Measurements from ENCODE around the gene ALDH1L2. TPM values are rescaled to one million over a fixed set of nuclear protein-coding genes. Genes with fewer than 3 reads are reported as not detected.
A peak's percentile ranks its signal among the peaks of the same experiment; 100 is the strongest.

The ALDH1L2 gene
- total RNA-seq, 1 experiment from 2014 or later = not detected

DNA sequence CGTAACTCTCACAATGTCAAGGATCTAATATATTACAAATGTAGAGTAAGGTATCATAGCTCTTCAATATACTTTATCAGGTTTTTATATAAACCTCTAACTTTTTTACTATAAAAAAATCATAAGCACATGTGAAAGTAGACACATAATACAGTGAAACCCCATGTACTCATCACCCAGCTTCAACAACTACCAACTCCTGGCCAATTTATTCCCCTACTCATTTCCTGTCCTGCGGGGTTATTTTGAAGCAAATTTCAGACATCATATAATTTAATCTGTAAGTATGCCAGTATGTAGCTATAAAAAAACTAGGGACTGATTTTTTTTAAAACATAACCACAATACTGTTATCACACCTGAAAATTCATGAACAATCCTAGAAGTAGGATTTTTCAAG is 50.4 kb downstream of the ALDH1L2 start:
- no peak for DNase-seq (ENCODE audit: low spot score)

DNA sequence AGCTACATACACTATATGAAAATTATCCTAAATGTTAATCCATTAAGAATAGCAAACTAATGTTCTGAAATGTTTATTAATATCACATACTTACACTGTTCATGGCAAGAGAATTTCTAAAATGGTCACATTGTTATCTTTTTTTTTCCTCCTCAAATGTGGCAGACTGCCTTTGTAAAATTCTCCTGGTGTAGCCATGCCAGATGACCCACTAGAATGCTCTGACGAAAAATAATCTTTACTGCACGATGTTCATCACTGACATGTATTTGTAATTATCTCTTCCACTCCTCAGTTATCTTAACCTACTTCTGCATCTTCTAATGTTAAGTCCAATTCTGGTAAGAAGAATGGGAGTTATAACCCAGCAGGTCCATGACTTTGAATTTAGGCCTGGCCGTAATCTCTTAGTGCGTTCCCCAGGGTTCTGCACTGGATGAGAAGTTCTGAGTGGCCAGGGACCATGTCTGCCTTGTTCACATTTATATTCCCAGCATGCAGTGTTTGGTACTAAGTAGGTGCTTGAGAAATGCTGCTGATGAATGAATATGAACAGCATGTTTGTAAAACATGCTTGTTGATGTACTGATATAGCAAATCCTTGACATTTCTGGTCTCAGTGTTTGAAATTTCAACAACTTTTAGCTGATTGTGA is 51.4 kb downstream of the ALDH1L2 start:
- no peak for DNase-seq (ENCODE audit: low spot score)

DNA sequence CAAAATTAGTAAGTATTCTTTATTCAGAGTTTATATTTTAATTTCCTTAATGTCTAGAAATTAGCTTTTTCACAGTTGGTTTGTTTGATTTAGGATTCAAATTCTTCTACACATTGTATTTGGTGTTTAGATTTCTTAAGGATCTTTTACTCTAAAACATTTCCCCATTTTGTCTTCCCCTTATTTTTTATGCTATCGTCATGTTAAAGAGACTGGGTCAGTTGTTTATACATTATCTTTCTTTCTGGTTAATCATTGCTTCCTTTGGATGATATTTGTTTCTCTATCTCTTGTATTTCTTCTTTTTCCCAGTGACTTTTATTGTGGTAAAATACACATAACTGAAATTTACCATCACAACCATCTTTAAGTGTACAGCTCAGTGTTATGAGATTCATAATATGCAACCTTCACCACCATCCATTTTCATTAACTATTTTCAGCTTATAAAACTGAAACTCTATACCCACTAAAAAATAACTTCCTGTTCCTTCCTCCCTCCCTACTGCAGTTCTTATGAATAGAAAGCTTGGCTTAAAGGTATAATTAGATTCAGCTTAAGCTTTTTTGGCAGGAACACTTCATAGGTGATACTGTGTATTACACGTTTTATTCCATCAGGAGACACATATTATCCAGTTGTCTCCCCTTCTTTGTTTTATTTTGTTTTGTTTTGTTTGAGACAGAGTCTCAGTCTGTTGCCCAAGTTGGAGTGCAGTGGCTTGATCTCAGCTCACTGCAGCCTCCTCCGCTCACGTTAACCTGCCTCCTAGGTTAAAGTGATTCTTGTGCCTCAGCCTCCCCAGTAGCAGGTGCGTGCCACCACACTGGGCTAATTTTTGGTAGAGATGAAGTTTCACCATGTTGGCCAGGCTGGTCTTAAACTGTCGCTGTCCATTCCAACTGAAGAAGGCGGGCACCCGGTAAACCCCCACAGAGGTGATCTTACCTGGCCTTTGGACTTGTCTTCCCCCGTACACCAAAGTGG is 53.1 kb downstream of the ALDH1L2 start:
- DNase-seq (ENCODE audit: low spot score) = no peak

DNA sequence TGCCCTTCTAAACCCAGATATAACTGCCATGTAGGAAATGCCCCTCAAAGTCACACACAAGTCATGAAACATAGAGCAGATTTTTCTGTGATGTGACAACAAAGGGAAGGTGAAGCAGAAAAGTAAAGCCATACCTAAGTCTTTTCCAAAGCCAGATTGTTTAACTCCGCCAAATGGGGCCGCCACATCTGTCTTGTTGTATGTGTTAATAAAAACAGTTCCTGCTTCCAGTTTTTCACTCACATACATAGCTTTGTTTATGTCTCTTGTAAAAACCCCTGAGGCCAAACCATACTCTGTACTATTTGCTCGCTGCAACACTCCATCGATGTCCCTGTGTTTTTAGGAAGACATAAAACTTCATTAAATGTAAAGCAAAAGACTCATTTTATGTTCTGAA is 57.8 kb downstream of the ALDH1L2 start:
- no peak for DNase-seq (ENCODE audit: low spot score)

DNA sequence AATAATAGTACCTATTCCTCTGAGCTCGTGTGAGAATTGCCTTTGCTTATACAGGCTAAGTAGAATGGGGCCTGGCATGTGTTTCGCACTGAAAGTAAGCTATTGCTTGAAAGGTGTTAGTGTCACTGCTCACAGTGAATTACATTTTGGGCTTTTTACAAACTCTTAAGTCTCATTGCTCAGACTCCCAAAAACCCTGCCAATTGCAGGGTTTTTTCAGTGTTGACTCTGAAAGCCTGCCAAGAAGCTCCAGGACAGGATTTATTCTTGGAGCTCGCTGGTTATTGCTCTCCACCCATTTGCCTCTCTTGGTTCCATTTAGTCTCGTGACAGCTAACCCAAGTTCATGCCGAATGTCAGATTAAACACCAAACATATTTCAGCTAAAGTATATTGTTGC is 58.4 kb downstream of the ALDH1L2 start:
- DNase-seq (ENCODE audit: low spot score) = no peak

DNA sequence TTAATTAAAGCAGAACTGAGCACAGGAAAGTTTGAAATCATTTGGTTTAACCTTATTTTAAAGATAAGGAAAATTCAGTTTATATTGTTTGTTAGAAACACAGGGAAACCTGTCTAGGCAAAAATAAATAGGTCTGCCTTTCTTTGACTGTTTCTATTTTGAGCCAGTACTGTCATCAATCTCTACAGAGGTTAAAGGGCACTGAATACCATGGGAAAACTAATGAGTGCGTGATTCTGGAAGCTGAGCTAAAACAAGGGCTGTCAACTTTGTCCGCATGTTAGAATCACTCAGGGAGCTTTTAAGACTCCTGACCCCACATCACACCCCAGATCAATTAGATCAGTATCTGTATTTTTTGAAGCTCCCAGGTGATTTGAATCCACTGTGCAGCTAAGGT is 59.3 kb downstream of the ALDH1L2 start:
- DNase-seq (ENCODE audit: low spot score) = no peak

DNA sequence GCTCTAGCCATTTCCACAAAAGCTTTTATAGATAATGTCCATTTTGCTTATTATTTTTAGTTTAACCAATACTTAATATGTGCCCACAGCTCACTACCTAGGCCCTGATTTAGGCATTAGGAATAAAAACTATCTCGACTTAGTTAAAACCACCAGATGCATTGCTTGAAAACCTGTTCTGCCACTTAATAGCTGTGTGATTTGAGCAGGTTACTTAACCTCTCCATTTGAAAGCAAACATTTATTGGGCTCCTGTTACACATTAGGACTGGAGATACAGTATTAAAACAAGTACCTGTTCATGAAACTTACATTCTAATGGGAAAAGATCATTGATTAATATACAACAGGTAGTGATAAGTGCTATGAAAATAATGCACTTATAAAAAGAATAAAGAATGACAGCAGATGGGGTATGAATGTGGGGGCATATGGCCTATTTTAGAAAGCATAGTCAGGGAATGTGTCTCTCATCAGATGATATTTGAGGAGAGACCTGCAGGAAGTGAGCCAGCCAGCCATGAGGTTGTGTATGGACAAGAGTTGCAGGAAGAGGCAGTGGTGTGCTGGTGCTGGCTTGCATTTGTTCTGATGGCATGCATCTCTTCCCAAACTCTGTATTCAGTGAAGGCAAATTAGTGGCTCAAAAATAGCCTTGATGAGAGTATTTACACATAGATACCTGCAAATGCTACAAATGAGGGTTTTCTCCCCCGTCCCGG is 63.9 kb downstream of the ALDH1L2 start:
- DNase-seq (ENCODE audit: low spot score) = peak; percentile 35

DNA sequence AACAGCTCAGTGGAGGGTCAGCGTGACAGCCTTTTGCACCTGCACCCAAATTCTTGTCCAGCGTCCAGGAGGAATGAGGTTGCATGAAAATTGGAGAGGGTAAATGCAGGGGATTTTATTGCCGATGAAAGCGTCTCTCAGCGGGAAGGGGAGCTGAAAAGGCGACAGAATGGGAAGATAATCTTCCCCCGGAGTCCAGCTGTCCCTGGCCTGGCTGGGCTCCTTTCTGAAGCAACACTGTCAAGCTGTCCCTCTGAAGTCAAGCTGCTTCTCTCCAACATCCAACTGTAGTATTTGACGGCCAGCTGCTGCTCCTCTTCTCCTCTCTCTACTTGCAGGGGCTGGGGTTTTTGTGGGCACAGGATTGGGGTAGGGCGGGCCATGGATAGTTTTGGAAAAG is 65.5 kb downstream of the ALDH1L2 start:
- DNase-seq (ENCODE audit: low spot score) = no peak

DNA sequence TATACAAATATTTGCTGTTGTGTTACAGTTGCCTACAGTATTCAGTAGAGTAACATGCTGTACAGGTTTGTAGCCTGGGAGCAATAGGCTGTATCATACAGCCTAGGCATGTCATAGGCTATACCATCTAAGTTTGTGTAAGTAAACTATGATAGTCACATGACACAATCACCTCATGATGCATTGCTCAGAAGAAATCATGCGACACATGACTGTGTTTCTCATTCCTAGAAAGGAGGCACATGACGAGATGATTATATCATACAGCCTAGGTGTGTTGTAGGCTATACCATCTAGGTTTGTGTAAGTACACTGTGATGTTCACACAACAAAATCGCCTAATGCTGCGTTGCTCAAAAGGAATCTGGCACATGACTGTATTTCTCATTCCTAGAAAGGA is 66.2 kb downstream of the ALDH1L2 start:
- no peak for DNase-seq (ENCODE audit: low spot score)

DNA sequence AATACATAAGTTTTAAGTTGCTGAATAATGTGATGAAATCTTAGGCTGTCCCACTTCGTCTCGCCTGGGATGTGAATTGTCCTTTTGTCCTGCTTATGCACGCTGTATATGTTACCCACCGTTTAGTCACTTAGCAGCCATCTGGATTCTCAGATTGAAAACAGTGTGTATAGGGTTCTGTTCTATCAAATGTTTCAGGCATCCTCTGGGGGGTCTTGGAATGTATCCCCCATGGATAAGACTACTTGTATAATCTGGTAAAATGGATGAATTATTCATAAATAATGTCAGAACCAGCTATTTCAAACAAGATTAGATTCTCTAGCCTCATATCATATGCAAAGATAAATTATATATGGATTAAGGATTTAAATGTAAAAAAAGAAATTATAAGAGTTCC is 68.7 kb downstream of the ALDH1L2 start:
- no peak for DNase-seq (ENCODE audit: low spot score)

DNA sequence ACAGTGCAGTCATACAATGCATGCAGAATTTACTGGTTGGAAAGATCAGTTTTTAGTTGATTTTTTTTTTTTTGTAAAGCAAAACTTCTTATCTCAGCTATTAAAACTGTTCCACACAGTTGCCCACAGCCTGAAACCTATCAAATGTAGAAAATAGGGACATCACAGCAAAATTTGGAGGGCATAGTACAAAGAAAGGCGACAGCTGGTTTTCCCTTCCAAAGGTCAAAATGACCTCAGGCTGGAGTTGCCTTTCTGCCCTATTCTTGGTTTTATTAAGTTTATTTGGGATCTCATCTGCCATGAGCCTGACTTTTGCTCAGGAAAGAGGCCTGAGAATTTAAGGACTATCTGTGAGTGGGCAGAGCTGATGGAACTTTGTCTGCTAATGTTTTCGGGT is 69.7 kb downstream of the ALDH1L2 start:
- no peak for DNase-seq (ENCODE audit: low spot score)

DNA sequence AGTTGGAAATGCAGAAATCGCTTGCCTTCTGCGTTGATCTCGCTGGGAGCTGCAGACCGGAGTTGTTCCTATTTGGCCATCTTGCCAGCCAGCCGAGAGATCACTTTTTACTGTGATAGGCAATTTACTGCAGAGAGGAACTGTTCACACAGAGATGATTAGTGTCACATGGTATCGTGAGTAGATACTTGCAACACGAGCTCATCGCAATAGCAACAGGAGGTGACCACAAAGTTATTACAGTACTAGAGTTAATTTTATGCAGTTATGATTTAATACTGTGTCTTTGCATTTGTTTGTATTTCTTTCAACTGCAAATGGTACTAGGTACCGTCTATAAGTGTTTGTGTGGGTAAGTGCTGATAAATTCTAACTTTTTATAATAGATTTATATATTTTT is 70.4 kb downstream of the ALDH1L2 start:
- no peak for DNase-seq (ENCODE audit: low spot score)

DNA sequence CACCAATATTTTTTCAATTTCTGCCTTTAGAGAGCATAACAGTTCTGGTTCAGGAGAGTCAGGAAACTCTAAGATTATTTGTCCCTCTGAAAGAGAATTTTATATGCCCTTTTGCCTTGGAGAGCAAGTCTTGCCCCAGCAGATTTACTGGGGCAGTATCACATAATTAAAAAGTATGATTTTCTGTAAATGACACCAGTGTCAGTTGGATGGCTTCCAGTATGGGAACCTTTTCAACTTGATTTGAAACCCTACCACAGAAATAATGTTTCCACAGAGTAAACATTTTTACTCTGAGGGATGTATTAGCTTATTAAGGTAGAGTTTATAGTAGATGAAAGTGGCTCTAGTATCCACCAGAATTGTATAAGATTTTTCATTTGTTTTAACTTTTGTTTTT is 82.8 kb downstream of the ALDH1L2 start:
- no peak for DNase-seq (ENCODE audit: low spot score)

DNA sequence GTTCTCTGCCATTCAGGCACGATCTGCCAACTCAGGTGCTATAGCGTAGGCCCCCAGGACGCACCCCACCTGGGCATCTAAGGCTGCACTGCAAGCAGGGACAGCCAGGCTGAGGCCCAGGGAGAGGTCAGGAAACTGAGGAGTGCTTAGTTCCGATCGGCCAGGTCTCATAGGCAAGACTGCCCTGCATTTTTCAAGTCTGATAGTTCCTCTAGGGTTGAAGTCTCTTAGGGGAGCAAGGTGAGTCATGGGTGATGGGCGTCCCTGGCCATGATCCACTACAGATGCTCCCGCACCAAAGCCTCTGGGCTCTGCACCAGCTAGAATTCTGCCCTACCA is 84.9 kb downstream of the ALDH1L2 start:
- no peak for DNase-seq (ENCODE audit: low spot score)

DNA sequence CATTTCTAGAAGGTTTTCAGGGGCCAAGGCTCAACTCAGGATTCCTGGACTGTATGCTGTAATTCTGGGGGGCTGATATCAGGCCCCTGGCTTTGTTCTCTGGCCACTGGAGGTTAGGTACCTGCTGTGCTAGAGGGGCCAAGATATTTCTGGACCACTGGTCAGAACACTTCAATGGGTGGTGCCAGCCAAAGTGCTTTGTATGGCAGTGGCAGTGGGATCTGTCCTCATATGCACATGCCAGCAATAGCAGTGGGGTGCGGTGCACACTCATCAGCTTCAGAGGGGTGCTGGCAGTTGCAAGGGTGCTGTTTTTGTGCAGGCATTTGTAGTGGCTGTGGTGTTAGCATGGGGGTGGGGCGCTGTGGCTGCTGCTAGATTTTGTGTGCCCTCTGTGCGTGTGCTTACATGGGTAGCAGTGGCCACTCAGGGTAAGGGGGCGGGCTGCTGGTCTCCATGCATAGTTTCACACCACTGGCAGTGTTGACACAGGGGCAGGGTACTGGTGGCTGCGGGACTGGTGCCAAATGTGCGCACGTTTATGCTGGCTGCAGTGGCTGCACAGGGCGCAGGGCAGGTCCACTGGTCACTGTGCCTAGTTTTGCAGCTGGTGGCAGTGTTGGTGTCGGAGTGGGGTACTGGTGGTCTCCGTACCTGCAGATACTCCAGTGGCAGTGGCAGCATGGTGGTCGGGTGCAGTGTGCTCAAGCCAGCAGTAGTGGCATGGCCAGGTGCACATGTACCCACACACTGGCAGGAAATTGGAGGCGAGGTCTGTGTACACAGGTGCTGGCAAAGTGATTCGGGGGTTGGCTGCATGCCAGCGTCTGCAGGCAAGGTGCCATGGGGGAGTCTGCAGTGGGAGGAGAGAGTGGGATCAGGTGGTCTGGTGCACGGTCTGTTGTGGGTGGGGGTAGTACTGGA is 85.6 kb downstream of the ALDH1L2 start:
- peak; percentile 48 for DNase-seq (ENCODE audit: low spot score)

DNA sequence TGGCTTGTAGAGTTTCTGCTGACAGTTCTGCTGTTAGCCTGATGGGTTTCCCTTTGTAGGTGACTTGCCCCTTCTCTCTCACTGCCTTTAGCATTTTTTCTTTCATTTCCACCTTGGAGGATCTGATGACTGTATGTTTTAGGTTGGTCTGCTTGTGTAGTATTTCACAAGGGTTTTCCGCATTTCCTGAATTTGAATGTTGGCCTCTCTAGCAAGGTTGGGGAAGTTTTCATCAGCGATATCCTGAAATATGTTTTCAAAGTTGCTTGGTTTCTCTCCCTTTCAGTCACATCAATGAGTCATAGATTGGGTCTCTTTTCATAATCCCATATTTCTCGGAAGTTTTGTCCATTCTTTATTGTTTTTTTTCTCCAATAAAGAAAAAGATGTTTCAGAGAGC is 86.7 kb downstream of the ALDH1L2 start:
- DNase-seq (ENCODE audit: low spot score) = no peak

DNA sequence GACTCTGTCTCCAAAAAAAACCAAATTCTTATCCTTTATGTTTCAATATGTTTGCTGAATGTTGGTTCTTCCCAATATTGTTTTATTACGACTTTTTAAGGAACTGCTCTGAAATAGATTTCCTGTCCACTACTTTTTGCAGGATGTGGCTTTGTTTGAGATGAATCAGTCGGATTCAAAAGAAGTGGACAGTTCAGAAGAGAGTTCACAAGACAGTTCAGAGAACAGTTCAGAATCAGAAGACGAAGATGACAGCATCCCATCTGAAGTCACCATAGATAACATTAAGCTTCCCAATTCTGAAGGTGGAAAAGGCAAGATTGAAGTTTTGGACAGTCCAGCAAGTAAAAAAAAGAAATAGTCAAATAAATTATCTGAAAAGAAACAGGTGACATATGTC is 89.9 kb downstream of the ALDH1L2 start:
- no peak for DNase-seq (ENCODE audit: low spot score)

DNA sequence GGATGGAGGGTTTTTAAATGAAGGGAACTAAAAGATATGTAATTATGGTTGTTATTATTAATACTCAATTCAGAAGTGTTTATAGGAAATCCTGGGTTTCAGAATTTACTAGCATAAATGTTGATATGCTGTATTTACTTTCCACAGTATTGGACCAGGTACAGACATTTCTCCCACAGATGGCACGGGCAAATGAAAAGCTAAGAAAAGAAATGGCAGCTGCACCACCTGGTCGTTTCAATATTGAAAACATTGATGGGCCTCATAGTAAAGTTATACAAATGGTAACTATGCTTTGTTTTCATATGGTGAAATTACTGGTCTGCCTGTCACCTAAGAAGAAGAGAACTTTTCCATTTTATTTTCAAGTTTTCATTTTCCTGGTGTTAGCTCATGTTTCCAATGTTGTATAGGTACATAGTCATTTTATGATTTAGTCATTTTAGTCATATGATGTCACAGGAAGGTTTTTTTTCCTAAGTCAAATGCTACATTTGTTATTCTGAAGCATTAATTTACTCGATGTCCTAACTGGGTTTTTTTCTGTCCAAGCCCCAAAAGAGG is 92.6 kb downstream of the ALDH1L2 start:
- no peak for DNase-seq (ENCODE audit: low spot score)

DNA sequence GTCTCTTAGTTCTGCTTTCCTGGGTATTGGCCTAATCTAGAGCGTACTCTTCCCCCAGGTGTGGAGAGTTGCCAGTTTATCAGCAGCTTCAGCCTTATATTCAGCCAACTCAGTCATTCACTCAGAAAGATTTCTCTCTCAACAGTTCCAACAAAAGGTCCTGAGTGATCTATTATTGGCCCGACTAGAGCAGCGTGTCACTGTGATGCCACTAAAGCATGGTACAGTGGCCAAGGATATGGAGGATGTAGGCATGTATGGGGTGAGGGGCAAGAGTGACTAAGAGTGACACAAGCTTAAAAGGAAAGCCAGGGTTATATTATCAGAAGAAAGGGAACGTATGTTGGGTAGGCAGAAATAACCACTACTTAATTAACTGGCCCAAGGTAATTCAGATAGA is 93.3 kb downstream of the ALDH1L2 start:
- no peak for DNase-seq (ENCODE audit: low spot score)

DNA sequence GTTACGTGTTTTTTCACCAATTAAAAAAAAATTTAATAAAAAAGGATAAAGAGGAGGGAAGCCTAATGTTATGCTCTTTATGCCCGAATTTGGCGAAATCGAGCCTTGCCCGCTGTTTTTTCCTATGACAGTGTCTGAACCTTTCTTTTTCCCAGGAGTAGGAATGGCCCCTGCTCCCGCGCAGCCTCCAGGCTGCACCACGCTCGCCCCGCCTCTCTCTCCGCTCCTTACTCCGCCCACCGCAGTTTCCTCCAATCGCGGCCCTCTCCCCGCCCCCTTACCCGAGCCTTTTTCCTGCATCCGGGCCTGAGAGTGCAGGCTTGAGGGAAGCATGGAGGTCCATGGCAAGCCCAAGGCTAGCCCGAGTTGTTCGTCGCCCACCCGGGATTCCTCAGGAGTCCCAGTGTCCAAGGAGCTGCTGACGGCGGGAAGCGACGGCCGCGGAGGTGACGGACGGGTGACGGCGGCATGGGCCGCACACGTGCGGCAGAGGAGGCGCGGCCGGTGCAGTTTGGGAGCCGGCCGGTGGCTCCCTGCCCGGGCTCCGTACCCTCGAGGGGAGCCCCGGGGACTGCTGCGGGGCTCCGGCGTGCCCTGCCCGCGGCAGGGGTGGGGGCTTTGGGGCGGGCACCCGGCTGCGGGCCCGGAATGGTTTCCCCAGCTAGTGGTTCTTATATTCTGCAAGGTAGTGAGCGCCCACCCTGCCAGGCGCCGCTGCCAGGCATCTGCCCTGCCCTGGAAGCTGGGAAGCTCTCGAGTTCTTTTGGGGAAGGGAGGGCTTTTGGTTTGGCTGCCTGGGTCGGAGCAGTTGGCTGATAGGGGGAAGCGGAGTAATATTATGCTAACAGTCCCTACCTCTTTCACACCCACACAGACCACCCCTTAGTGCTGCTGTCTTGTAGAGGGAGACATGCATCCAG is 98.0 kb downstream of the ALDH1L2 start, which contains the start of gene NOPCHAP1:
Gene NOPCHAP1, plus strand, starts transcription at position 295 of the 920 bp plus-strand sequence. Its CDS starts 37 bp downstream, at position 332.
- peak; percentile 93 for DNase-seq (ENCODE audit: low spot score)
